ENCODE measurements around the gene PHF19. TPM values are rescaled to one million over a fixed set of nuclear protein-coding genes. Genes with fewer than 3 reads are reported as not detected.

Gene PHF19
- total RNA-seq, 1 experiment from 2014 or later = 66.8 TPM

GRCh38 chr9:120900824-120901223, 23.8 kb upstream of the PHF19 start:
- peaks cover 0 to 9% of the 10 kb centered on the region in 2 experiments; a peak in 3 of 4 replicates for H3K4me1 Mint-ChIP-seq
- no peak overlapping the region for H3K9ac ChIP-seq (ENCODE audit: extremely low read depth, insufficient read length, low read length)
- H3K4me3 Mint-ChIP-seq = no peak overlapping the region
- H3K79me1 ChIP-seq (ENCODE audit: insufficient read depth, low read depth, low read length, poor library complexity, severe bottlenecking) = no peaks in the 10 kb centered on the region
- H3K4ac ChIP-seq (ENCODE audit: low read depth, low read length) = no peak overlapping the region
- DNase-seq = no peak
- H3K27me3 Mint-ChIP-seq (ENCODE audit: low read depth) = 0 out of 2 replicates have a peak, but pooled peaks cover 1% of the 10 kb centered on the region
- TF ChIP-seq CTCF (conservative IDR thresholded peaks at IDR 0.05) = no peak
- no peak overlapping the region for H4K91ac ChIP-seq (ENCODE audit: insufficient read length, low read depth, low read length)
- H4K20me1 ChIP-seq (ENCODE audit: control insufficient read depth, insufficient read depth, insufficient read length) = no peaks in the 10 kb centered on the region
- H3K4me1 ChIP-seq (ENCODE audit: insufficient read depth, low read length) = no peaks in the 10 kb centered on the region
- H2AFZ ChIP-seq (ENCODE audit: low read length) = no peak overlapping the region
- H2BK5ac ChIP-seq (ENCODE audit: insufficient read length, low read length) = no peak overlapping the region
- H3K56ac ChIP-seq (ENCODE audit: insufficient read length, low read depth, low read length) = no peak overlapping the region
- H2BK20ac ChIP-seq (ENCODE audit: low read depth, low read length, poor library complexity, severe bottlenecking) = no peak overlapping the region
- no peak overlapping the region for H3K14ac ChIP-seq (ENCODE audit: insufficient read depth, low read length)
- no peak overlapping the region for H3T11ph ChIP-seq (ENCODE audit: low read length)
- H3K23me2 ChIP-seq (ENCODE audit: insufficient read length, low read depth, low read length, poor library complexity, severe bottlenecking) = no peaks in the 10 kb centered on the region
- H3K4me2 ChIP-seq (ENCODE audit: insufficient read depth, insufficient read length, low read length) = no peak overlapping the region
- no peaks in the 10 kb centered on the region for H3K79me2 ChIP-seq (ENCODE audit: insufficient read depth, low read length)
- H2AK5ac ChIP-seq (ENCODE audit: insufficient read length, low read length) = no peak overlapping the region
- no peak overlapping the region; a peak in 1 of 7 replicates for H3K27ac Mint-ChIP-seq
- no CpG with 5 or more reads among the region's 3 CpGs for WGBS (ENCODE audit: extremely low coverage, insufficient read length, low lambda C conversion rate)
- H3K23ac ChIP-seq (ENCODE audit: insufficient read length, low read depth, low read length) = no peak overlapping the region
- H4K8ac ChIP-seq (replicated peaks; ENCODE audit: insufficient read length, low read depth, low read length) = no peak overlapping the region
- no peaks in the 10 kb centered on the region for H3K9me3 ChIP-seq (ENCODE audit: control insufficient read depth, low read depth, low read length)
- no peak overlapping the region for H2BK15ac ChIP-seq (ENCODE audit: low read depth, low read length)
- H2BK120ac ChIP-seq (ENCODE audit: low read depth, low read length, poor library complexity, severe bottlenecking) = no peak overlapping the region
- no peak overlapping the region for H3K18ac ChIP-seq (ENCODE audit: insufficient read length, low read depth, low read length)
- H3K27me3 ChIP-seq (ENCODE audit: insufficient read depth, low read length) = no peaks in the 10 kb centered on the region
- 0 out of 7 replicates have a peak, but pooled peaks cover 0 to 2% (median 0%) of the 10 kb centered on the region in 3 experiments for H3K36me3 Mint-ChIP-seq (ENCODE audit: insufficient read depth in 1 of 3, low read depth in 3 of 3)
- H3K9me3 Mint-ChIP-seq = no peaks in the 10 kb centered on the region
- no peak overlapping the region for H3K27ac ChIP-seq (ENCODE audit: insufficient read length, low read depth, low read length)
- H4K5ac ChIP-seq (ENCODE audit: insufficient read length, low read depth, low read length) = no peak overlapping the region
- no peak overlapping the region for H2BK12ac ChIP-seq (ENCODE audit: insufficient read length, low read depth, low read length)

Measured in H9 (cell line).